ENCODE data around the gene N4BP2L1.

The N4BP2L1 gene

DNA sequence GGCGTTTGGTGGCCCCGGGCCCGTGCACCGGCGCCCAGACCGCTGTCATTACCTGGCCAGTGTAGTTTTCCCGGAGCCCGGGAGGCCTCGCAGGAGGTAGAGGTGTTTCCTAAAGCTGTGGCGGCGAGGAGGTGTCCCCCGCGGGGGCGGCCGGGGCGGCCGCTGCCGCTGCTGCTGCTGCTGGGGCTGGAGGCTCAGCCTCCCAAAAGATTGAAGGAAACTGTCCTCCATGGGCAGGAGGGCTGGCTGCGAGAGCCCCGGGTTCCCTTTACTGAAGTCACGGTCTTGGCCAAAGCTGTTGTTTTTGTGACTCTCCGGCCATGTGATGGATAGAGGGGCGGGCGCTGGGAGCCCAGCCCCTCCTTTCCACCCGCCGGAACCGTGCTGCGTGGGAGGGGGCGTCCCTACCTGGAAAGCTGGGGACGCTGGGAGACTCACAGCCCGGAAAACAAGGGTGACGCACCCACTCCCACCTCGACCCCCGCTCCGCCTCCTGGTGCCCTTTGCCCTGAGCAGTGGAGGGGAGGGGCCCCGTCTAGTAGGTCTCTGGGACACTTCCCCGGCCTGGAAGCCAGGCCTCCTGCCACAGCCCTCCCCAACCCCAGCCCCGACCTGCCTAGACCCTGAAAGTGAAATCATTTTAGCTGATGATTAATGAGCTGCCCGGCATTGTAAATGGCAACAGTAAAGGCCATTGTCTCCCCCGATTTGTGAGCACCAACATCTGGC, at the start of gene N4BP2L1:
Gene N4BP2L1 (minus strand): TSS at position 279 of the 729 bp plus-strand sequence. CDS start 48 bp downstream, at position 231.
- peak within 1 kb of the TSS; percentile 61 for H3K4me3 ChIP-seq (replicated peaks; ENCODE audit: low read depth, low read length)
- TF ChIP-seq, protein P1, sequence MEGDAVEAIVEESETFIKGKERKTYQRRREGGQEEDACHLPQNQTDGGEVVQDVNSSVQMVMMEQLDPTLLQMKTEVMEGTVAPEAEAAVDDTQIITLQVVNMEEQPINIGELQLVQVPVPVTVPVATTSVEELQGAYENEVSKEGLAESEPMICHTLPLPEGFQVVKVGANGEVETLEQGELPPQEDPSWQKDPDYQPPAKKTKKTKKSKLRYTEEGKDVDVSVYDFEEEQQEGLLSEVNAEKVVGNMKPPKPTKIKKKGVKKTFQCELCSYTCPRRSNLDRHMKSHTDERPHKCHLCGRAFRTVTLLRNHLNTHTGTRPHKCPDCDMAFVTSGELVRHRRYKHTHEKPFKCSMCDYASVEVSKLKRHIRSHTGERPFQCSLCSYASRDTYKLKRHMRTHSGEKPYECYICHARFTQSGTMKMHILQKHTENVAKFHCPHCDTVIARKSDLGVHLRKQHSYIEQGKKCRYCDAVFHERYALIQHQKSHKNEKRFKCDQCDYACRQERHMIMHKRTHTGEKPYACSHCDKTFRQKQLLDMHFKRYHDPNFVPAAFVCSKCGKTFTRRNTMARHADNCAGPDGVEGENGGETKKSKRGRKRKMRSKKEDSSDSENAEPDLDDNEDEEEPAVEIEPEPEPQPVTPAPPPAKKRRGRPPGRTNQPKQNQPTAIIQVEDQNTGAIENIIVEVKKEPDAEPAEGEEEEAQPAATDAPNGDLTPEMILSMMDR (IDR thresholded peaks at IDR 0.05; ENCODE audit: low read length, missing control alignments): no peak
- DNase-seq (ENCODE audit: low read depth): peak; percentile 51

DNA sequence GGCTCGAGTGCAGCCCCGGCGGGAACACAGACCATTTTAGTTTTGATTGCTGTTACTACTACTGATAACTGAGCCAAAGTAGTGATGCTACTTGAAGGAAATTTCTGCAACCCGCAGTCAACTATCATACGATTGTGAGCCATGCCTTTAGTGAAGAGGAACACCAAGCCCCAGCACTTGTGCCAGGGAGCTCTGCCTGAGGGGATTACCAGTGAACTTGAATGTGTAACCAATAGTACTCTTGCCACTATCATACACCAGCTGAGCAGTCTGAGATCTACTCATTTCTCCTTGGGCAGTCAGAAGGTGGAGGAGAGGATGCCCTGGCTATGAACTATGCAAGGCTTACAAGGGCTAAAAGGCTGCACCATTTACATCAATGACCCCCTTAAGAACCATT, 49.0 kb upstream of the N4BP2L1 start:
- H3K4me3 ChIP-seq (replicated peaks; ENCODE audit: low read depth, low read length): no peak overlapping the region
- DNase-seq (ENCODE audit: low read depth): no peak
- TF ChIP-seq, protein P1 (IDR thresholded peaks at IDR 0.05; ENCODE audit: low read length, missing control alignments): no peak

DNA sequence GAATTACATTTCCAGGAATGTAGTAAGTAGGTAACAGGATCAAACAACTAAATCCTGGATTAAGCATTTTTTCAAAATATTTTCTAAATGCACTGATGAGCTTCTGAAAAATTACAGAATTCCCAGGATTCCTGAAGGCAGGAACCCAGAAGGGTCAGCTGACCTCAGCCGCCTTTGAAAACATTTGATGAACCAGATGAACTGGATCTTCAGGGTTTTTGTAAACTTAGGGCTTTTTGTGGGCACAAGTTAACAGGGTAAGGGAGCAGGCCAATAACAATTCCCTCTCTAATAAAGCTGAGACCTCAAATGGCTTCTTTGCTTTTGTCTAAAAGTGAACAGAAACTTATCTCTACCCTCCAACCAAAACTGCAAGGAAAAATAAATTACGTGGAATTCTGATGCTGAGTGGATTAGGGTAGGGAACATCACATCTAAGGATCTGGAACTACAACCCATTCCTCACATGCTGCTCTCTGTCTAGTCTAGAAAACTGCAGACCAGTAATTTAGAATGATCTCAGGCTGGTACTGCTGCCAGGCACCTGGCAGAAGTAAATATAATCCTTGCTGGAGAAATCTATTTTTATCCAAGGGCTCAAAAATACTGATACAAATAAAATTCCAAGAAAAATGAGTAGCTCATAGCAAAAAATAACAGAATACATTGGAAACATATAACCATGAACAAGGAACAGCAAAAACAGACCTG, 48.2 kb upstream of the N4BP2L1 start:
- no peak for DNase-seq (ENCODE audit: low read depth)
- H3K4me3 ChIP-seq (replicated peaks; ENCODE audit: low read depth, low read length): no peak overlapping the region
- TF ChIP-seq, protein P1 (IDR thresholded peaks at IDR 0.05; ENCODE audit: low read length, missing control alignments): no peak

DNA sequence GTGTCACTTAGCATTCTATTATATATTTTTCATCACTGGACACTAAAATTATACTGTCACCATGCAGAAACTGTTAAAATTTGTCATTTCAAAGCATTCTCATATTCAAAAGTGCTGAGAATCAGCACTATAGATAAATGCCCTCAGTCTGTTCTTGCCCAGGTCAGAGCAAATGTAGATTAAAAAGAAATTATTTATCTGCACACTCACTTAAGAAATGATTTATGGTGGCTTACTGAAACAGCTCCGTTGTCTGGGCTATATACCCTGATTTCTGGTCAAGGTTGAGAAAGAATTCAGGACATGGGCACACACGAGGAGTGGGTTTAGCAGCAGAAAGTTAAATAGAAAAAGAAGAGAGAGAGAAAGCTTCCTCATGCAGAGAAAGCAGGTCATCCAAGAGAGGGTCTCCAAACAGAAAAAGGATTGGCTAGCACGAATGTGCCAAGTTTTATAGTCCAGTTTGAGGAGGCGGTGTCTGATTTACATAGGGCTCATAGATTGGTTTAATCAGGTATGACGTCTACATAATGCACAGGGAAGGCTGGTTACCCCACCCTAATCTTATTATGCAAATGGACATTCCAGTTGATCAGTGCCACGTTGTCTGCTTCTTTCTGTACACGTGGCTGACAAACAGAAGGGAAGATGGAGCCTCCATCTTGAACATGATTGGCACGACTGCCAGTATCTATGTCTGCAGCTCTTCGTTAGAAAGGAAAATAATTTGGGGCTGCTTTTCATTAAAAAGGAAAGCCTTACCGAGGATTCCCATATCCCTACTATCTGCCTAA, 47.3 kb upstream of the N4BP2L1 start:
- no peak overlapping the region for H3K4me3 ChIP-seq (replicated peaks; ENCODE audit: low read depth, low read length)
- DNase-seq (ENCODE audit: low read depth): no peak
- TF ChIP-seq, protein P1 (IDR thresholded peaks at IDR 0.05; ENCODE audit: low read length, missing control alignments): no peak

DNA sequence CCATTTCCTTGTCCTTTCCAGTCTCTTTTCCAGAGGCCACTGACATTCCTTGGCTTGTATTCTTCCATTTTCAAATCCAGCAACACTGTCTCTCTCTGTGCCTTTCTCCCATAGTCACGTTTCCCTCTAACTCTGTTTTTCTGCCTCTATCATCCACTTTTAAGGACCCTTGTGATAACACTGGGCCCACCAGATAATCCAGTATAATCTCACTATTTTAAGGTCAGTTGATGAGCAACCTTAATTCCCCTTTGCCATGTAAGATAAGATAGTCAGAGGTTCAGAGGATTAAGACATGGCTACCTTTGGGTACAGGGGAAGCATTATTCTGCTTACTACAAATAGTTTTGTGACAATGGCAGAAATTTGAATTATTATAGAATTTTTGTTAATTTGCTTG, 45.7 kb upstream of the N4BP2L1 start:
- no peak overlapping the region for H3K4me3 ChIP-seq (replicated peaks; ENCODE audit: low read depth, low read length)
- DNase-seq (ENCODE audit: low read depth): no peak
- TF ChIP-seq, protein P1 (IDR thresholded peaks at IDR 0.05; ENCODE audit: low read length, missing control alignments): no peak

DNA sequence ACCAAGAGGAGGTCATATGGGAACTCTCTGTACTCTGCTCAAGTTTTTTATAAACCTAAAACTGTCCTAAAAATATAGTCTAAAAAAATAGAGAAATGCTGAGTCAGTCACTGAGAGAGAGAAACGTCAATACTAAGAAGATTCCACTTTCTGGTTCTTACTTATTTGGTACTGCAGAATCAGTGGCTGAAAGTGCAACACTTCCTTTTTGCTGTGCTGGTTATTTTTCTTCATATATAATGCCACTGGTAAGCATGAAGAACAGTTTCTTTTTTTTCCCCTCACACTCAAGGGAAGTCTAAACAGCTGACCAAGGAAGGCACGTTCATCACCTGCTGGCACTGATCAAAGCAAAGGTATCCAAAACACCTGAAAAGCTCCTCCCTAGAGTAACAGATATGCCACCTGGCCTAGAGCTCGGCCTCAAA, 44.3 kb upstream of the N4BP2L1 start:
- no peak overlapping the region for H3K4me3 ChIP-seq (replicated peaks; ENCODE audit: low read depth, low read length)
- TF ChIP-seq, protein P1 (IDR thresholded peaks at IDR 0.05; ENCODE audit: low read length, missing control alignments): no peak
- peak; percentile 19 for DNase-seq (ENCODE audit: low read depth)

Measured in fibroblast of pulmonary artery (primary cell).